ENCODE data around the gene TENM3.

Gene TENM3

GRCh38 chr4:182532441-182532840 is 289.2 kb downstream of the TENM3 start:
- no peak for DNase-seq

- DNase-seq: no peak
Measured at GRCh38 chr4:182533964-182534363, 290.8 kb downstream of the TENM3 start.

- DNase-seq: no peak
Measured at GRCh38 chr4:182536221-182536811, 293.1 kb downstream of the TENM3 start.

GRCh38 chr4:182537031-182537795 is 294.0 kb downstream of the TENM3 start:
- no peak for DNase-seq

GRCh38 chr4:182538031-182538430 is 294.8 kb downstream of the TENM3 start:
- DNase-seq: no peak

GRCh38 chr4:182540496-182540895 is 297.3 kb downstream of the TENM3 start:
- DNase-seq: no peak

- peak; percentile 3 for DNase-seq
Measured at GRCh38 chr4:182547435-182547834, 304.2 kb downstream of the TENM3 start.

GRCh38 chr4:182548156-182548555 is 305.0 kb downstream of the TENM3 start:
- DNase-seq: no peak

GRCh38 chr4:182549356-182549755 is 306.2 kb downstream of the TENM3 start:
- DNase-seq: no peak

- DNase-seq: no peak
Measured at GRCh38 chr4:182552948-182553347, 309.7 kb downstream of the TENM3 start.

GRCh38 chr4:182553653-182554052 is 310.5 kb downstream of the TENM3 start:
- DNase-seq: no peak

- DNase-seq: no peak
Measured at GRCh38 chr4:182554736-182555135, 311.5 kb downstream of the TENM3 start.

GRCh38 chr4:182555997-182556418 is 312.8 kb downstream of the TENM3 start:
- no peak for DNase-seq

GRCh38 chr4:182556580-182556979 is 313.4 kb downstream of the TENM3 start:
- no peak for DNase-seq

GRCh38 chr4:182560358-182560757 is 317.2 kb downstream of the TENM3 start:
- DNase-seq: no peak

- DNase-seq: no peak
Measured at GRCh38 chr4:182562350-182562749, 319.1 kb downstream of the TENM3 start.

GRCh38 chr4:182564724-182565369 is 321.6 kb downstream of the TENM3 start:
- no peak for DNase-seq

GRCh38 chr4:182567119-182567518 is 323.9 kb downstream of the TENM3 start:
- no peak for DNase-seq

- no peak for DNase-seq
Measured at GRCh38 chr4:182569561-182569960, 326.4 kb downstream of the TENM3 start.

GRCh38 chr4:182574706-182575105 is 331.5 kb downstream of the TENM3 start:
- DNase-seq: no peak

GRCh38 chr4:182575225-182575624 is 332.0 kb downstream of the TENM3 start:
- no peak for DNase-seq

- no peak for DNase-seq
Measured at GRCh38 chr4:182576601-182577289, 333.5 kb downstream of the TENM3 start.

- no peak for DNase-seq
Measured at GRCh38 chr4:182577411-182577810, 334.2 kb downstream of the TENM3 start.

GRCh38 chr4:182578402-182578801 is 335.2 kb downstream of the TENM3 start:
- no peak for DNase-seq

All from stimulated activated CD4-positive, alpha-beta T cell treated with anti-CD3 and anti-CD28 coated beads, Interleukin-15, amount 100 ng/mL, for 24 hours (primary cell).